Naive thymus-derived CD4-positive, alpha-beta T cell (primary cell): ENCODE measurements around the gene PTK7. TPM values are rescaled to one million over a fixed set of nuclear protein-coding genes. Genes with fewer than 3 reads are reported as not detected.

Source experiments
- ATAC-seq: fragments of 150-1000 bp; cut with Tn5 transposase; 2 replicates; pipeline ENCODE4 v1.10.0; 2021; ENCODE audit warnings: mild to moderate bottlenecking, moderate library complexity
- CTCF ChIA-PET: fragments of 350-600 bp; sonication (Branson Sonifier 250); formaldehyde crosslinking; loops from one replicate; lab custom pipeline; 2021; ENCODE audit warnings: antibody characterized with exemption; lab: Charles Lee
- POLR2A ChIA-PET: fragments of 350-600 bp; sonication (Branson Sonifier 250); formaldehyde crosslinking; loops from one replicate; lab custom pipeline; 2021; ENCODE audit warnings: antibody characterized with exemption, inconsistent platforms; lab: Charles Lee
- DNase-seq, 9 donors: peaks; one replicate each; pipeline versions ENCODE4 v3.0.0 to v3.0.0-alpha.2; 2020 to 2022; ENCODE audit warnings: mixed read lengths in 1 of 9
- H3K27ac ChIP-seq: one replicate; pipeline ENCODE4 v1.7.0; 2013; ENCODE audit warnings: mild to moderate bottlenecking, low read depth, low read length, moderate library complexity
- H3K27me3 ChIP-seq, 2 donors: one replicate each; pipeline ENCODE4 v1.7.0; 2013; ENCODE audit warnings: low read length in 2 of 2, mild to moderate bottlenecking in 2 of 2, moderate library complexity in 2 of 2; ENCODE audit not compliant: control insufficient read depth in 2 of 2, insufficient read depth in 2 of 2
- H3K36me3 ChIP-seq, 3 experiments: 1 replicate in 2 of 3; 2 replicates in 1 of 3; pipeline ENCODE4 v1.7.0; 2013; ENCODE audit warnings: low read length in 3 of 3, mild to moderate bottlenecking in 3 of 3, moderate library complexity in 1 of 3; ENCODE audit not compliant: insufficient read depth in 3 of 3, control insufficient read depth in 2 of 3
- H3K4me1 ChIP-seq, 2 donors: one replicate each; pipeline ENCODE4 v1.7.0; 2013; ENCODE audit warnings: low read length in 2 of 2, mild to moderate bottlenecking in 2 of 2, moderate library complexity in 1 of 2; ENCODE audit not compliant: control insufficient read depth in 2 of 2, insufficient read depth in 2 of 2
- H3K4me3 ChIP-seq: 2 replicates; pipeline ENCODE4 v1.7.0; 2013; ENCODE audit warnings: mild to moderate bottlenecking, low read length
- H3K9me3 ChIP-seq, 3 experiments: 1 replicate in 2 of 3; 2 replicates in 1 of 3; pipeline ENCODE4 v1.7.0; 2013; ENCODE audit warnings: low read length in 3 of 3; ENCODE audit not compliant: control insufficient read depth in 2 of 3
- H3K27ac Mint-ChIP-seq, 9 donors: one replicate each; pipeline ENCODE4 v1.8.0; 2020 to 2022; ENCODE audit warnings: mixed read lengths in 9 of 9, mild to moderate bottlenecking in 8 of 9, moderate library complexity in 5 of 9, inconsistent platforms in 2 of 9
- H3K27me3 Mint-ChIP-seq, 5 donors: one replicate each; pipeline ENCODE4 v1.8.0; 2021 to 2022; ENCODE audit warnings: mixed read lengths in 5 of 5, mild to moderate bottlenecking in 1 of 5
- H3K36me3 Mint-ChIP-seq, 5 donors: one replicate each; pipeline ENCODE4 v1.8.0; 2020 to 2022; ENCODE audit warnings: mixed read lengths in 5 of 5, mild to moderate bottlenecking in 3 of 5, inconsistent platforms in 1 of 5
- H3K4me1 Mint-ChIP-seq, 7 donors: one replicate each; pipeline ENCODE4 v1.8.0; 2020 to 2022; ENCODE audit warnings: mixed read lengths in 7 of 7, mild to moderate bottlenecking in 3 of 7, inconsistent platforms in 1 of 7
- H3K4me3 Mint-ChIP-seq, 10 donors: one replicate each; pipeline ENCODE4 v1.8.0; 2020 to 2022; ENCODE audit warnings: mild to moderate bottlenecking in 10 of 10, mixed read lengths in 10 of 10, moderate library complexity in 6 of 10, inconsistent platforms in 2 of 10
- H3K9me3 Mint-ChIP-seq, 11 donors: one replicate each; pipeline ENCODE4 v1.8.0; 2020 to 2022; ENCODE audit warnings: mixed read lengths in 11 of 11, mild to moderate bottlenecking in 4 of 11, inconsistent platforms in 1 of 11, moderate library complexity in 1 of 11
- intact Hi-C, 2 donors: fragments of 100-400 bp; cut with micrococcal nuclease; formaldehyde crosslinking; loops; one replicate each; pipeline ENCODE4 v1.15.1; 2023
- polyA plus RNA-seq, 2 donors: library from polyadenylated mRNA; unstranded; fragments of 300-500 nt; fragmentation: Illumina TruSeq; gene quantifications; one replicate each; pipeline ENCODE4 v1.2.3, GENCODE V29; 2021
- total RNA-seq, 6 experiments: library from RNA in 5 of 6; stranded (reverse) in 5 of 6; gene quantifications; 1 replicate in 5 of 6; 2 replicates in 1 of 6; pipeline ENCODE4 v1.2.3 and lab custom pipeline; 2021 to 2026

The PTK7 gene
- total and polyA plus RNA-seq, 7 experiments from 2014 or later = 0.31 to 3.5 (median 1.2) TPM

DNA sequence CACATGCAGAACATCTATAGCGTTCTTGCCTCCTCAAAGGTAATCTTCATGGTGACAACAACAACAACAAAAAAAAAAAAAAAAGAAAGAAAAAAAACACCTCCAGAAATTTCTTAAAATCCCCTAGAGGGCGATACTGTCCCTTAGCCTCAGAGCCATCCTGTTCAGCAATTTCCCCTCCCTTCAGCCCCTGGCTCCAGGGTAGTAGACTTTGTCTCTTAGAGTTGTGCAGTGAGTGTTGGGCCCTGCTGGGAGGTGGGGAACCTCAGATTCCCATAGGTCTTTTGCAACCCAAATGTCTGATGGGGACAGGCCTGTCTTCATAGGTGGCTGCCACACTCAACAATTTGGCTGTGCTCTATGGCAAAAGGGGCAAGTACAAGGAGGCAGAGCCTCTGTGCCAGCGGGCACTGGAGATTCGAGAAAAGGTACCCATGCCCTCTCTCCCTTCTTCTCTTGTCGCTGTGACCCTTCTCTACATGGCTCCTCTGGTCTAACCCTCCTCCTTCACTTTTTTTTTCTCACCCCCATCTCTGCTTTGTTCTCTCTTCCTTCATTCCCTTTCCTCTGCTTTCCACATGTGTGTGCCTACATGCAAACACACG, 6.0 kb upstream of the PTK7 start:
- intact Hi-C loops = loop anchor here (1.0 kb wide), 1 partner anchor 73 kb away; no protein-coding TSS in a partner anchor
- H3K4me3 ChIP-seq = no peak overlapping the region
- no peaks in the 10 kb centered on the region for H3K4me1 ChIP-seq
- no peaks in the 10 kb centered on the region for H3K27me3 ChIP-seq
- H3K36me3 ChIP-seq = peaks cover 0 to 46% (median 6%) of the 10 kb centered on the region in 3 experiments
- no peaks in the 10 kb centered on the region for H3K9me3 Mint-ChIP-seq
- no peak overlapping the region for H3K4me3 Mint-ChIP-seq
- ChIA-PET POLR2A (interaction anchor here (0.9 kb wide), 1 partner anchor 10 kb away, joined by 4 read pairs; no protein-coding TSS in a partner anchor), CTCF (no interaction called here)
- no peaks in the 10 kb centered on the region for H3K9me3 ChIP-seq
- peaks cover 0 to 3% (median 0%) of the 10 kb centered on the region in 5 donors for H3K27me3 Mint-ChIP-seq
- H3K4me1 Mint-ChIP-seq = peaks cover 0 to 5% (median 0%) of the 10 kb centered on the region in 7 donors
- peak; percentile 75 for ATAC-seq
- peaks cover 0 to 36% (median 22%) of the 10 kb centered on the region in 5 donors for H3K36me3 Mint-ChIP-seq
- H3K27ac Mint-ChIP-seq = no peak overlapping the region
- DNase-seq = peak in 6 of 9 donors; percentile 15 to 42 (median 32)
- H3K27ac ChIP-seq = no peak overlapping the region

DNA sequence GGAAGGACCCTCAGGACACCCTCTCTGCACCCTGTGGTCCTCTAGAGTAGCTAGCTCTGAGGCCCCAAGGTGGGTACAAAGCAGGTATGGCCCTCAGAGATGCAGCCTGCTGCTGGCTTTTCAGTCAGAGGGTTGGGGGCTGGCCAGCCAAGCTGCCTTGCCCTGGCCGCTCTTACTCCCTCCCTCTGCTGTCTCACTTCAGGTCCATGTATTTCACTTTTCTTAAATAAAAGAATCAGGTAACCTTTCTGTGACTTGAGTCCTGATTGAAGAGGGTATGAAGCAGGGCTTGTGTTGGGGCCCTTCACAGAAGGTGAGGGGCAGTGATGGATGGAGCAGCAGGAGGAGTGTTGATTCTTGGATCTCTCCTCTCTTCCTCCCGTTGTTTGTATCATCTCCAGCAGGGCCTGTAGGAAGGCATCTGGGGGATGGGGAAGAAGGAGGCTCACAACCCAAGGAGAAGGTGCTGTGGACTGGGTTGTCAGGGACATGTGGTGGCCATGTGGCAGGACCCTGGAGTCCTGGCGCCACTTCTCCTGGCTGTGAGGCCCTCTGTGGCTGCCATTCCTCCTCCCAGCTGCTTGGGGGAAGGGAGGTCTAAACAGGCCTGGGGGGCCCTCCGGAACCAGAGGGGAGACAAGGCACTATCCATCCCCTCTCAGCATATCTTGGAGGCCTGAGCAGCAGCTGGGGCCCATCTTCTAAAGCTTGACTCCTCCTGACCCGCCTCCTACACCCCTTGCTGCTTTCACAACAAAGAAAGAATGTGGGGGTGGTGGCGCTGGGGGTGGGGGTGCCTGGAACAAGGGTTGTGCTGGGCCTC, 1.1 kb upstream of the PTK7 start:
- Mint-ChIP-seq H3K9me3 (no peaks in the 10 kb centered on the region), H3K27ac (no peak overlapping the region), H3K4me1 (peaks cover 0 to 8% (median 0%) of the 10 kb centered on the region in 7 donors), H3K36me3 (peaks cover 0 to 24% (median 15%) of the 10 kb centered on the region in 5 donors), H3K4me3 (peak overlapping the region; percentile 15 to 77 (median 52)), H3K27me3 (peaks cover 14 to 37% (median 16%) of the 10 kb centered on the region in 5 donors)
- Histone ChIP-seq H3K4me3 (no peak overlapping the region), H3K27ac (no peak overlapping the region), H3K9me3 (no peaks in the 10 kb centered on the region), H3K36me3 (peaks cover 0 to 28% (median 0%) of the 10 kb centered on the region in 3 experiments), H3K4me1 (no peaks in the 10 kb centered on the region), H3K27me3 (no peaks in the 10 kb centered on the region)
- ATAC-seq (no peak), DNase-seq (no peak)
- ChIA-PET POLR2A (interaction anchor here (1.2 to 1.8 kb wide), 2 partner anchors 14 to 21 kb away, joined by 3 to 4 read pairs; partner anchors contain the start of gene CUL7), CTCF (no interaction called here)
- intact Hi-C loops = no loop called here

DNA sequence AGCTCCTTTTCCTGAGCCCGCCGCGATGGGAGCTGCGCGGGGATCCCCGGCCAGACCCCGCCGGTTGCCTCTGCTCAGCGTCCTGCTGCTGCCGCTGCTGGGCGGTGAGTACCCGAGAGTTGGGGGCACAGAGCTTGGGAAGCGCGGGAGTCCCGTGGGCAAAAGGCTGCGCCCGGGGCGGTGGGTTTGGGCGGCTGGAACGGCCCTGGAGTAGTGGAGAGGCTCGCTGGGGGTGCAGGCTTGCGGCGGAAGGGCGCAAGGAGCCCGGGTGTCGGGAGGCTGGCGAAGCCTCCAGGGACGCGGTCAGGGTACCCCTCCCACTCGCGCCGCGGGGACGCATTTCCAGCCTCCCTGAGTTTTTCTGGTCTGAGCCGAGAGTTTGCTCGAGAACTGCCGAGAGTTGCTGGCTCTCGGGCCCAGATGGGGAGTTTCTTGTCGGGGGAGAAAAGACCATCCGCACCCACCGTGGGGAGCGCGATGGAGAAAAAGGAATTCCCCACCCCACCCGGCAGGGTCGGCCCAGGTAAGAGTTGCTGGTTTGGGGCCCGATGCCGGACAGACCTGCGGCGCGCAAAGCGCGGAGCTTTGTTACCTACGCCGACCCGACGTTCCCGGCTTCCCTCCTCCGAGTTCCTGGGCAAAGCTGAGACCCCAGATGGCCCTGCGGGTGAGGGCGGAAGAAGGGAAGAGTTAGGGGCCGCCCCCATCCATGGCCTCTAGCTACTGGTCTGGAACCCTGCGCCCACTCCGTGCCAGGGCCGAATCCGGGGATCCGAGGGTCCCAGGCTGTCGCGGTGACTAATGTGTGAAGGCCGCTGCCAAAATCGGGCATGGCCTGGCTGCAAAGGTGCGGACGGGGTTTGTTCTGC, 584 bp downstream of the PTK7 start:
- Mint-ChIP-seq H3K27ac (no peak overlapping the region), H3K9me3 (no peaks in the 10 kb centered on the region), H3K27me3 (peaks cover 15 to 43% (median 18%) of the 10 kb centered on the region in 5 donors), H3K4me3 (peak overlapping the region; percentile 19 to 77 (median 68)), H3K4me1 (peaks cover 0 to 8% (median 0%) of the 10 kb centered on the region in 7 donors), H3K36me3 (peaks cover 0 to 19% (median 14%) of the 10 kb centered on the region in 5 donors)
- peak in 2 of 9 donors; percentile 10 to 29 for DNase-seq
- intact Hi-C loops = no loop called here
- H3K36me3 ChIP-seq = peaks cover 0 to 20% (median 0%) of the 10 kb centered on the region in 3 experiments
- POLR2A ChIA-PET = interaction anchor here (0.6 to 1.8 kb wide), 2 partner anchors 16 to 46 kb away, joined by 4 read pairs; no protein-coding TSS in a partner anchor
- CTCF ChIA-PET = no interaction called here
- no peaks in the 10 kb centered on the region for H3K27me3 ChIP-seq
- peak overlapping the region; percentile 14 for H3K27ac ChIP-seq
- peak; percentile 20 for ATAC-seq
- no peaks in the 10 kb centered on the region for H3K9me3 ChIP-seq
- H3K4me3 ChIP-seq = no peak overlapping the region
- no peaks in the 10 kb centered on the region for H3K4me1 ChIP-seq

DNA sequence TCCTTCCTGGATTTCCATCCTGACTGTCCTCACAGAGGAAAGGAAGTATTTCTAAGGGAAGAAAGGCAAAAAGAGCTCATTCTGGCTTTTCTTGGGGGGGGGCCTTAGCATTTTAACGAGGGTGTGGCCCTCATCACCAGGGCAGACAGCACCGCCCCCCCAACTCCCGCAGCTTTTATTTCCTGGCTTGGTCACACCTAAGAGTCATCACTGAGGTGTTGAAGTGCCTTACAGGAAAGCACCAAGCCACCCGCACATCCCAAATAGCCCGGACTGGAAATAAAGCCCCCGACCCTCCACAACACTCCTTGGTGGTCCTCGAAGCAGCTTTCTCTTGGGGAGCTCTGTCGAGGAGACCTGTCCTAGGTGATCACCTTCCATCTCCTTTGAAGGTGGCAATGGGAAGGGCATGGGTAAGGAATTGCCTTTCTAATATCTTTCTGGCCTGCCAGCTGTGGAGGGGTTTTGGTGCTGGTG, 1.3 kb downstream of the PTK7 start:
- Mint-ChIP-seq H3K27me3 (peaks cover 15 to 45% (median 18%) of the 10 kb centered on the region in 5 donors), H3K9me3 (no peaks in the 10 kb centered on the region), H3K4me3 (peak overlapping the region; percentile 19 to 77 (median 68)), H3K36me3 (peaks cover 0 to 12% (median 8%) of the 10 kb centered on the region in 5 donors), H3K4me1 (peaks cover 0 to 8% (median 0%) of the 10 kb centered on the region in 7 donors), H3K27ac (no peak overlapping the region)
- Histone ChIP-seq H3K27ac (no peak overlapping the region), H3K27me3 (no peaks in the 10 kb centered on the region), H3K4me3 (no peak overlapping the region), H3K9me3 (no peaks in the 10 kb centered on the region), H3K4me1 (no peaks in the 10 kb centered on the region), H3K36me3 (peaks cover 0 to 15% (median 0%) of the 10 kb centered on the region in 3 experiments)
- intact Hi-C loops = no loop called here
- ChIA-PET POLR2A (interaction anchor here (0.6 kb wide), 2 partner anchors 13 to 46 kb away, joined by 3 to 4 read pairs; no protein-coding TSS in a partner anchor), CTCF (no interaction called here)
- ATAC-seq (no peak), DNase-seq (no peak)

DNA sequence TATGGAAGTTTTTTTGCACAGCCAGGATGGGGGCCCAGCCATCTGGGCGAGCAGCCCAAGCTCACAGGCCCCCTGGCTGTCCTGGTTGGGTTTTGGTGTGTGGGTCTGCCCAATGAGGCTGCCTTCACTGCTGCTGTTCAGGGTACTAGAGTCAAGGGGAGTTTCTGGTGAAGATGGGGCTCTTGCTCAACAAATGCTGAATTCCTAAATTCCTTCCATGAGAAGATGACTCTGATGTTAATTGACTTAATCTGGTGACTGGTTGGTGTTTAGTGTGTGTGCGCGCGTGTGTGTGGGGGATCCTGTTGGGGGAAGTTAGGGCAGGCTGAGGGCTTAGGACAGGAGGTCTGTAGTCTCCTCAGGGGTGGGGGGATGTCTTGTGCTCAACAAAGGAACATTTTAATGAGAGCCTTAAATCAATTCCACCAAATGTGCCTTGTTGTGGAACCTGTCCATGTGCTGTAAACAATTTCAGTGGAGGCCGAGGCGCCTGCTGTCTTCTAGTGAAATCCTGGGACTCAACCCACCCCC, 1.9 kb downstream of the PTK7 start:
- CTCF ChIA-PET = no interaction called here
- H3K4me3 Mint-ChIP-seq = peak overlapping the region in 8 of 10 donors; percentile 13 to 77 (median 43)
- intact Hi-C loops = no loop called here
- no peak overlapping the region for H3K4me3 ChIP-seq
- peaks cover 0 to 8% (median 0%) of the 10 kb centered on the region in 3 experiments for H3K36me3 ChIP-seq
- no peaks in the 10 kb centered on the region for H3K4me1 ChIP-seq
- DNase-seq = no peak
- H3K27ac Mint-ChIP-seq = no peak overlapping the region
- no peaks in the 10 kb centered on the region for H3K27me3 ChIP-seq
- peaks cover 0 to 7% (median 1%) of the 10 kb centered on the region in 5 donors for H3K36me3 Mint-ChIP-seq
- POLR2A ChIA-PET = interaction anchor here (0.6 kb wide), 1 partner anchor 12 kb away, joined by 3 read pairs; no protein-coding TSS in a partner anchor
- H3K9me3 ChIP-seq = no peaks in the 10 kb centered on the region
- peaks cover 15 to 45% (median 18%) of the 10 kb centered on the region in 5 donors for H3K27me3 Mint-ChIP-seq
- H3K4me1 Mint-ChIP-seq = peaks cover 0 to 8% (median 0%) of the 10 kb centered on the region in 7 donors
- ATAC-seq = no peak
- no peak overlapping the region for H3K27ac ChIP-seq
- H3K9me3 Mint-ChIP-seq = no peaks in the 10 kb centered on the region
